GM19328 (cell line): Measurements from ENCODE around the gene KIF20A.
"Not testable (repeated sequence)": the region's sequence is repeated elsewhere in the genome, so short reads cannot be mapped to it uniquely, and the experiment has no call there.

ENCODE experiments used
- ATAC-seq: cut with Tn5 transposase; IDR thresholded peaks from one replicate; pipeline ENCODE4 v1.9.1; 2021; ENCODE audit warnings: mild to moderate bottlenecking, moderate library complexity; ENCODE audit not compliant: unreplicated experiment

The KIF20A gene

GRCh38 chr5:138182808-138183207, 3.9 kb downstream of the KIF20A start:
- no peak for ATAC-seq

GRCh38 chr5:138186002-138186447, 7.1 kb downstream of the KIF20A start:
- ATAC-seq: no peak

DNA sequence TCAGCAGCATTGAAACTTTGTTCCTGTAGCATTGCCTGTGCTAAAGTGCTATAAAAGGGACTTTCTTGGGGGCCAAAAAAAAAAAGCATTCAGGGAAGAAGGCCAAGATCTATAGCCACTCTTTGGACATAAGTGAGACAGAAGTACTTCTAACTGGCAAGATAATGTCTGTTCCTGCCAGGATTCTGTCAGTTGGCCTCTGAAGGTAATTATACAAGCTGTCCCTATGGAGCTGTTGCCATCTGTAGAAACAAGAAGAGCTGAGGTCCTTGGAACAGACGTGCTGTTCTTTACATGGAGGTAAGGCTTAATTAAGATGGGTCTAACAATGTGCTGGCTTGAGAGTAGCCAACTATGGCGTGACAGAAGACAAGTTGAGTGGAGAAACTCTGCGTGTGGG, 9.7 kb downstream of the KIF20A start:
- ATAC-seq: no peak

DNA sequence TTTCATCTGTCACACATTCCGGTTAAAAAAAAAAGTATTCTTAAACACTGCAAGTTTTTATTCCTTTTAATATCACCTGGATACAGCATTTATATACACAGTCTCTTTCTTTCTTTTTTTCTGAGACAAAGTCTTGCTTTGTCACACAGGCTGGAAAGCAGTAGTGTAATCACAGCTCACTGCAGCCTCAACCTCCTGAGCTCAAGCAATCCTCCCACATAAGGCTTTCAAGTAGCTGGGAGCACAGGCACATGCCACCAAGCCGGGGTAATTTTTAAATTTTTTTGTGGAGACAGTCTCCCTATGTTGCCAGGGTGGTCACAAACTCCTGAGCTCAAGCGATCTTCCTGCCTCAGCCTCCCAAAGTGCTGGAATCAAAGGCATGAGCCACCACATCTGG, 13.9 kb downstream of the KIF20A start:
- ATAC-seq: no peak

- not testable (repeated sequence) for ATAC-seq
These were observed 14.9 kb downstream of the KIF20A start for GRCh38 chr5:138193859-138194258.

GRCh38 chr5:138210985-138211384, 32.1 kb downstream of the KIF20A start:
- no peak for ATAC-seq

DNA sequence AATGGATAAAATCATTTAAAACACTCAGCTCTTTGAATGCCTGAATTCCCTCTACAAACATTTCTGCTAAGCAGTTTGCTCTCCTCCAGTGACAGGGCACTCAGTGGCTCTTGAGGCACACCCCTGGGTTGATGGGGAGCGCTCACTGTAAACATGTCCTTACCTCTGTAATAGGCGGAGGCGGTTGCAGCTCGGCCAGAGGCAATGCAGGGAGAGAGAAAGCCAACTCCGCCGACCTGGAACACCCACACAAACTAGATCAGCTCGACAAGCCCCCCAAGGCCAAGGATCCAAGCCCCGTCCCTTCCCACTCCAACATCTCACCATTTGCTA, 33.9 kb downstream of the KIF20A start:
- ATAC-seq: peak; percentile 23

- peak; percentile 99 for ATAC-seq
These were observed 34.5 kb downstream of the KIF20A start, which contains the start of gene CDC23 for GRCh38 chr5:138213161-138214029. Gene CDC23 (minus strand): TSS chr5:138213323. CDS start chr5:138213312, 11 bp downstream.

DNA sequence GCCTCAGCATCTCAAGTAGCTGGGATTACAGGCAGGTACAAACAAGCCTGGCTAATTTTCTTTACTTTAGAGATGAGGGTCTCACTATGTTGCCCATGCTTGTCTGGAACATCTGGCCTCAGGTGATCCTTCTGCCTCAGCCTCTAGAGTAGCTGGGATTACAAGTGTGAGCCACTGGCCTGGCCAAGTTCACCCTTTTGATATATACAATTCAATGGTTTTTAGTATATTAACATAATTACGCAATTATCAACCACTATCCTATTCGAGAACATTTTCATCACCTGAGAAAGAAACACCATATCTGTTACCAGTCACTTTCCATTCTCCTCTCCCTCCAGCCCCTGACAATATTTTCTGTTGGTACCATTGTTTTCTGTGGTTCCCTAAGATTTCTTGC, 37.9 kb downstream of the KIF20A start:
- no peak for ATAC-seq

- ATAC-seq: no peak
These were observed 44.6 kb downstream of the KIF20A start for GRCh38 chr5:138223532-138223931.

GRCh38 chr5:138224712-138225111, 45.8 kb downstream of the KIF20A start:
- ATAC-seq: no peak

DNA sequence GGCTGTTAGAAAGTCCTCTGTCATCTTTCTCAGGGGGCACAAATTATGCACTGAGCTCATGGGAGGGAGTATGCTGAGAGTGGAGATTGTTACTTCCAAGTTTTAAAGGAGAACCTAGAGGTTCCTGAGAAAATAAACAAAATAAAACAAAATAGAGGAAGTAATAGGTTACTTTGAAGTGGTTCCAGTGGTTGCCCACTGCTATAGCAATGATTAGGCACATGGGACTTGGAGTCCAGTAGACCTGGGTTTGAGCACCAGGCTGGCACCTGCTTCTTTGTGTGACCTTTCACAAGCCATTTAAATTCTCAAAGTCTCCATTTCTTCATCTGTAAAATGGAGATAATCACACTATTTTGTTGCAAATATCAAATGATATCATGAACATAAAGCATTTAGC, 48.0 kb downstream of the KIF20A start:
- ATAC-seq: no peak

- no peak for ATAC-seq
These were observed 50.5 kb downstream of the KIF20A start for GRCh38 chr5:138229387-138229786.

DNA sequence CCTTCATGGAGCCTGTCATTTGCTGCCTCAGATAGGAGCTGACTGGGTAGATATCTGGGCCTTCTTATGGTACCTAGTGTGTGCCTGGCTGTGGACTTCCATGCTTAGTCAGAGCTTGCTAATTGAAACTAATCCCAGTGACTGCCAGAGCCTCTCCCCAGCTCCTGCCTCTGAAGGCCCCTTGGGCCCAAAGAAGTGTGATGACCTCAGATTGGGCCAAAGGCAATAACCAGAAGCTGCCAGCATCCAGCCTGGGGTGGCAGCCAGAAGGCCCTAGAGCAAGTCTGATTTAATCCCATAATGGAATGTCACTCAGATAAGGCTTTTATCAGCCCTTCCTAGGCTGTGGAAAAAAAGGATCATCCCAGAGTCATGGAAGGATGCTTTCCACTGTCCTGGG, 51.3 kb downstream of the KIF20A start:
- no peak for ATAC-seq

DNA sequence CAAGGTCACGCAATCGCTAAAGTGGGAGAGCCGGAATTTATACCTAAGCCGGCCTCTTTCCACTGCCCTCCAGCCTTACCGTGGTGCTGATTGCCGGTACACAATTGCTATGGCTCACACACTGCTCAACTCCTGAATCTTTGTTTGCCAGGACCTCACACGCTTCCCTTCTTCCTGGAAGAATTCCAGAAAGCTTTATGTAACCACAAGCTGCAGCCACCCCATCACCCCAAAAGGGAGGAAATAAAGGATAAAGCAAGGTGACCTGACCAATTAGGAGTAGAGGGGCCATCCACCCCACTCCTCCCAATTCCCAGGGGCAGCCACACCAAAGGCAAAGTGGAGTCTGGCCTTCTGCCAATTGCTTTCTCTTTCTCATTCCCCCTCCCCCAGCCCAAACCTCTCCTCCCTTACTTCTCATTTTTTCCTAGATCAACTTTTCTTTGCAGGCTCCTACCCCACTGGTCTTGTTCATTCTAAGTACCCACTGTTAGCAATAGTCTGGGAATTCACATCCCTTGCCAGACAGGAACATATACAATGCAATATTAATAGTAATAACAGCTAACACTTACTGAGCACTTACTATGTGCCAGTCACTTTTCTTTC, 52.2 kb downstream of the KIF20A start:
- no peak for ATAC-seq

DNA sequence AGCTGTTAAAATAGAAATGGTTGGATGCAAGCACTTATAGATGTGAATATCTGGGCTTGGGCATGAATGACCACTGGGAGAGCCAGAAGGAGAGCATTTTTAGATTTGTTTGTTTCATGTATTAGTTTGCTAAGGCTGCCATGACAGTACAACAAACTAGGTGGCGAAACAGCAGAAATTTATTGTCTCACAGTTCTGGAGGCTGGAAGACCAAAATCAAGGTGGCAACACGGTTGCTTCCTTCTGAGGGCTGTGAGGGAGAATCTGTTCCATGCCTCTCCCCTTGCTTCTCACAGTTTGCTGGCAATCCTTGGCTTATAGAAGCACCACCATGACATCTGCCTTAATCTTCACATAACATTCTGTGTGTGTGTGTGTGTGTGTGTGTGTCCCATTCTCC, 54.4 kb downstream of the KIF20A start:
- ATAC-seq: no peak

DNA sequence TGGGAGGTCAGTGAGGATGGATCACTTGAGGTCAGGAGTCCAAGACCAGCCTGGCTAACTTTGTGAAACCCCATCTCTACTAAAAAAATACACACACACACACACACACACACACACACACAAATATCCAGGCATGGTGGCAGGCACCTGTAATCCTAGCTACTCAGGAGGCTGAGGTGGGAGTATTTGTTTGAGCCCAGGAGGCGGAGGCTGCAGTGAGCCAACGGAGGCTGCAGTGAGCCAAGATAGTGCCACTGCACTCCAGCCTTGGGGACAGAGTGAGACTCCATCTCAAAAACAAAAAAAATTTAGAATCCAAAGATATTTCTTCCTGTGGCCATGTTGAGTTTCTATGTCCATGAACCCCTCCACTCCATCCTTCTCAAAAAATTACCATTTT, 55.7 kb downstream of the KIF20A start:
- ATAC-seq: no peak
